Pancreas (tissue), 10 donors: ENCODE results near the gene CFAP74. TPM values are rescaled to one million over a fixed set of nuclear protein-coding genes. Genes with fewer than 3 reads are reported as not detected.

Experiments used
- ATAC-seq, 4 donors: fragments of 200-7000 bp; cut with Tn5 transposase; one replicate each; pipeline versions ENCODE4 v1.8.0 to v1.9.1; 2020; ENCODE audit warnings: mild to moderate bottlenecking in 4 of 4, moderate library complexity in 4 of 4
- DNase-seq, 6 donors: peaks; one replicate each; pipeline ENCODE4 v3.0.0-alpha.2; 2020
- FAIRE-seq: peaks from 2 replicates; lab custom pipeline; 2012; peaks lifted over from hg19 to GRCh38; lab: Jason Lieb, UNC
- H3K27ac ChIP-seq, 4 donors: fragments of 200-600 bp; sonication (generic); 1 replicate in 3 of 4; 2 replicates in 1 of 4; pipeline versions ENCODE4 v1.5.0 to v1.8.0; 2020
- H3K27me3 ChIP-seq, 4 donors: fragments of 200-600 bp; one replicate each; pipeline ENCODE4 v1.8.0; 2021
- H3K36me3 ChIP-seq, 3 donors: fragments of 200-600 bp; sonication (generic) in 1 of 3; one replicate each; pipeline versions ENCODE4 v1.5.0 to v1.8.0; 2020 to 2021
- H3K4me1 ChIP-seq, 3 donors: fragments of 200-600 bp; one replicate each; pipeline ENCODE4 v1.8.0; 2021
- H3K4me3 ChIP-seq, 4 donors: fragments of 200-600 bp; sonication (generic) in 2 of 4; one replicate each; pipeline versions ENCODE4 v1.5.0 to v1.8.0; 2020 to 2021
- H3K9me3 ChIP-seq, 4 donors: fragments of 200-600 bp; one replicate each; pipeline ENCODE4 v1.8.0; 2021
- WGBS, 2 donors: extraction: QIAGEN DNeasy Blood & Tissue Kit; methylation state at CpG; one replicate each; pipeline ENCODE4 v1.1.7; 2013; 5-methylcytosine and 5-hydroxymethylcytosine counted together
- intact Hi-C, 3 donors: fragments of 100-400 bp; cut with DNase I; formaldehyde crosslinking; loops; one replicate each; pipeline versions ENCODE4 v1.11.1 to v1.14.2; 2022
- polyA plus RNA-seq, 2 donors: library from polyadenylated mRNA; stranded (reverse); fragments of 200-250 nt; gene quantifications; one replicate each; pipeline ENCODE4 v1.2.3, GENCODE V29; 2013
- total RNA-seq, 6 donors: library from RNA; stranded (reverse); fragmentation: NEBNext Ultra II Directional in 4 of 6; extraction: Animal tissue kit (Norgen Biotek cat#: 25700) in 4 of 6; gene quantifications; one replicate each; pipeline versions ENCODE4 v1.2.1 to v1.2.4, GENCODE V29; 2021 to 2023
- TF ChIP-seq, protein P1 (sequence below), 4 donors: fragments of 200-600 bp; sonication (generic) in 3 of 4; IDR thresholded peaks; one replicate each; pipeline versions ENCODE4 v1.5.0 to v1.8.0; 2021; ENCODE audit warnings: antibody characterized with exemption in 4 of 4
- donor health status: healthy with polysubstance abuse.
- donor health status: DM: no; HTN: no; CAD: no; lungs with moderate emphysema.
- donor health status: DM: no; HTN: no; CAD: no.
- donor health status: control.
- donor health status: control.
- donor health status: Bipolar disorder and iron deficiency.
- donor health status: DM: yes; HTN: yes; CAD: no.
- donor health status: DM: no; HTN: no; CAD: no.
- donor health status: DM: no; HTN: no; CAD: no.
- donor health status: DM: yes; HTN: yes; CAD: no.

CFAP74 gene
- total and polyA plus RNA-seq, 8 donors = 0.08 to 0.16 TPM; not detected in 6

DNA sequence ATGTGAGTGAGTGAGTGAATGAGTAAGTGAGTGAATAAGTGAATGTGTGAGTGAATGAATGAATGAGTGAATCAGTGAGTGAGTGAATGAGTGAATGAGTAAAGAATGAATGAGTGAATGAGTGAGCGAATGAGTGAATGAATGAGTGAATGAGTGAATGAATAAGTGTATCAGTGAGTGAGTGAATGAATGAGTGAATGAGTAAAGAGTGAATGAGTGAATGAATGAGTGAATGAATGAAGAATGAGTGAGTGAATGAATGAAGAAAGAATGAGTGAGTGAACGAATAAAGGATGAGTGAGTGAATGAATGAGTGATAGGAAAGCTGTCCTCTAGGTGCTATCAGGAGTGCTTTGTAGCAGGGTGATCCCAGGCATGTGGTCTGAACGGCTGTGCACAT, 35.7 kb downstream of the CFAP74 start:
- no peak for DNase-seq
- H3K4me1 ChIP-seq = no peaks in the 10 kb centered on the region
- H3K27me3 ChIP-seq = no peaks in the 10 kb centered on the region
- no peak for FAIRE-seq
- no peak overlapping the region for H3K4me3 ChIP-seq
- intact Hi-C loops = loop anchor here in 1 of 3 donors (10.0 kb wide), 1 partner anchor 67 kb away; no protein-coding TSS in a partner anchor
- TF ChIP-seq, protein P1, sequence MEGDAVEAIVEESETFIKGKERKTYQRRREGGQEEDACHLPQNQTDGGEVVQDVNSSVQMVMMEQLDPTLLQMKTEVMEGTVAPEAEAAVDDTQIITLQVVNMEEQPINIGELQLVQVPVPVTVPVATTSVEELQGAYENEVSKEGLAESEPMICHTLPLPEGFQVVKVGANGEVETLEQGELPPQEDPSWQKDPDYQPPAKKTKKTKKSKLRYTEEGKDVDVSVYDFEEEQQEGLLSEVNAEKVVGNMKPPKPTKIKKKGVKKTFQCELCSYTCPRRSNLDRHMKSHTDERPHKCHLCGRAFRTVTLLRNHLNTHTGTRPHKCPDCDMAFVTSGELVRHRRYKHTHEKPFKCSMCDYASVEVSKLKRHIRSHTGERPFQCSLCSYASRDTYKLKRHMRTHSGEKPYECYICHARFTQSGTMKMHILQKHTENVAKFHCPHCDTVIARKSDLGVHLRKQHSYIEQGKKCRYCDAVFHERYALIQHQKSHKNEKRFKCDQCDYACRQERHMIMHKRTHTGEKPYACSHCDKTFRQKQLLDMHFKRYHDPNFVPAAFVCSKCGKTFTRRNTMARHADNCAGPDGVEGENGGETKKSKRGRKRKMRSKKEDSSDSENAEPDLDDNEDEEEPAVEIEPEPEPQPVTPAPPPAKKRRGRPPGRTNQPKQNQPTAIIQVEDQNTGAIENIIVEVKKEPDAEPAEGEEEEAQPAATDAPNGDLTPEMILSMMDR (IDR thresholded peaks at IDR 0.05) = no peak
- ATAC-seq = no peak
- H3K27ac ChIP-seq = no peak overlapping the region
- 50 to 61% methylated on average over 3 of the region's 3 CpGs for WGBS, 2 donors
- H3K36me3 ChIP-seq = no peaks in the 10 kb centered on the region
- H3K9me3 ChIP-seq = no peaks in the 10 kb centered on the region

DNA sequence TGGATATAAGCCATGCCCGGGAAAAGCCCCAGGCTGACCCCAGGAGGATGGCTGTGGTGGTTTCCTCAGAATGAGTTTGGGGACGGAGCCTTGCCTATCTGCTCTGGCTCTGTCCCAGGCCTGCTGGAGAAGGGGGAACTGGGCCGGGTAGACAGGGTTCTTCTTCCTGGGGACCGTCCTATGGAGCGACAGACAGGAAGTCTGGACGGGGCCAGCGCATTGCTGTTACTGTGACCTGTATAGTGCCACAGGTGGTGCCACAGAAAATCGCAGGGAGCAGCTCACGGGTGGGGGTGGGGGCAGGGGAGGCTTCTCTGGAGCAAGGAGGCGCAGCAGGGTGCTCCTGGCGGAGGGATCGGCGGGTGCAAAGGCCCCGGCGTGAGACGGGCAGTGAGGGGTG, 36.4 kb downstream of the CFAP74 start:
- no peak for FAIRE-seq
- 54 to 60% methylated on average over 14 to 16 of the region's 16 CpGs for WGBS, 2 donors
- intact Hi-C loops = loop anchor here in 1 of 3 donors (10.0 kb wide), 1 partner anchor 68 kb away; no protein-coding TSS in a partner anchor
- TF ChIP-seq, protein P1 (IDR thresholded peaks at IDR 0.05) = no peak
- Histone ChIP-seq H3K4me1 (no peaks in the 10 kb centered on the region), H3K4me3 (no peak overlapping the region), H3K27ac (no peak overlapping the region), H3K27me3 (no peaks in the 10 kb centered on the region), H3K36me3 (no peaks in the 10 kb centered on the region), H3K9me3 (no peaks in the 10 kb centered on the region)
- peak in 1 of 6 donors; percentile 20 for DNase-seq
- ATAC-seq = peak in 1 of 4 donors; percentile 24

DNA sequence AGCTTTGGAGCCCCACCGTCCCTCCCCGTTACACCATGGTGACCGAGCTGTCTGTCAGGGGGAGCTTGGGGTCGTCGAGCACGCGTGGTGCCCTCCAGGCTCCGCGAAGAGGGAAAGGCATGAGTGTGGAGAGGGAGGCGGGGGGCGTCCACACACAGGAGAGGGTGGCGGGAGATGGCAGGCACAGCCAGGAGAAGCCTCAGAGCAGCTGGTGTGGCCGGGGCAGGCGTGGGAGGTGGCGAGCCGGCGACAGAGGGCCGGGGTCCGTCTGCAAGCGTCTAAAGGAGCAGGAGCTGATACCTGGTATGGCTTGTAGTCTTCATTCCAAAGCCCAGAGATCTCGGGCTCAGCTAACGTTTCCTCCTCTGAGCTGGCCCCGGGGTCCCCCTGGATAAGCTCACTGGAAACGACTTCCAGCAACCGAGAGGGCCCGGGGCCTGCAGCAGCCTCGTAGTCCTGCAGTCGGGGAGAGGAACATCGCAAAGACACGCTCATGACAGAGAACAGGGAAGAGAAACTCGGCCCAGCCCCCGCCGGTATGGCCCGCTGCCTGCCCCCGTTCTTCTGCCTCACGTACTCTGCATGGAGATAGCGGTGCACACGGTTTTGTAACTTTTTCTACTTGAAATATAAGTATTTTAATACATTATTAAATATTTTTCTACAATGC, 37.4 kb downstream of the CFAP74 start:
- H3K27ac ChIP-seq = no peak overlapping the region
- intact Hi-C loops = loop anchor here in 1 of 3 donors (10.0 kb wide), 1 partner anchor 69 kb away; no protein-coding TSS in a partner anchor
- ATAC-seq (peak in 1 of 4 donors; percentile 36), FAIRE-seq (no peak), DNase-seq (peak in 1 of 6 donors; percentile 40)
- no peak overlapping the region for H3K4me3 ChIP-seq
- no peaks in the 10 kb centered on the region for H3K27me3 ChIP-seq
- H3K36me3 ChIP-seq = no peaks in the 10 kb centered on the region
- TF ChIP-seq, protein P1 (IDR thresholded peaks at IDR 0.05) = no peak
- WGBS, 2 donors = 44 to 50% methylated on average over 33 to 38 of the region's 38 CpGs
- no peaks in the 10 kb centered on the region for H3K9me3 ChIP-seq
- no peaks in the 10 kb centered on the region for H3K4me1 ChIP-seq

DNA sequence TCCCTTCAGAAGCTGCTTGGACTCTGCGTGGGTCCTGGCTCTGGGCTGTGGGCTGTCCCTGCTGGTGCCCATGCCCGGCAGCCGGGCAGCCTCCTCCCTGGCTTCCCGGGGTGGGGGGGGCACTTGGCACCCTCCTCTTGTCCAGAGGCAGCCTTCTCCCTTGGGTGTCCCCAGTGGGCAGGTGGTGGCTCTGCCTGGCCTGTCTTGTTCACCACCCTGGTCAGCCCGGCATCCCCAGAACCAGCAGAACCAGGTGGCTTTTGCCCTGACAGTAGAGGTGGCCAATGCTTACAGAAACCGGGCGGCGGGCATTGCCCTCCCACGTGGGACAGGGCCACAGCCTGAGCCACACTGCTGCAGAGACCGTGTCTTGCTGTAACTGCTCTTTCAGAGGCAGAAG, 38.0 kb downstream of the CFAP74 start:
- no peak overlapping the region for H3K27ac ChIP-seq
- intact Hi-C loops = loop anchor here in 1 of 3 donors (10.0 kb wide), 1 partner anchor 69 kb away; no protein-coding TSS in a partner anchor
- no peaks in the 10 kb centered on the region for H3K36me3 ChIP-seq
- H3K27me3 ChIP-seq = no peaks in the 10 kb centered on the region
- no peak for ATAC-seq
- no peak for FAIRE-seq
- no peak overlapping the region for H3K4me3 ChIP-seq
- no peaks in the 10 kb centered on the region for H3K4me1 ChIP-seq
- TF ChIP-seq, protein P1 (IDR thresholded peaks at IDR 0.05) = no peak
- no peaks in the 10 kb centered on the region for H3K9me3 ChIP-seq
- WGBS, 2 donors = 47 to 58% methylated on average over 10 of the region's 10 CpGs
- DNase-seq = peak in 1 of 6 donors; percentile 35

DNA sequence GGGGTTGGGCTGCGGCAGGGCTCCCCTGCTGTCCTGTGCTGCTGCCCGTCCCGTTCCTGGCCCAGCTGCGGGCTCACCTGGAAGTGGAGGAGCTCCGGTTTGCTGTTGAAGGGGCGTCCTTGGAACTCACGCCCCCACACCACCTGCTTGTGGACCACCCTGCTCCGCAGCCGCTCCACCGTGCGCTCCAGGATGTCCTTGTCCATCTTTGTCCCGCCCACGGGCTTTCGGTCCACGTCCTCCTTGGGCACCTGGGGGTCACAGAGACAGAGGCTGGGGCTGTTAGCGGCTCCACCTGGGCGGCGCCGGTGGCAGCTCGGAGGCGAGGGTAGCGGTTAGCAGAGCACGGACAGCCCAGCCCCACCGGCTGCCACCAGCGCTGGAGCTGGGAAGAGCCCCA, 38.8 kb downstream of the CFAP74 start:
- Histone ChIP-seq H3K9me3 (no peaks in the 10 kb centered on the region), H3K27ac (no peak overlapping the region), H3K36me3 (no peaks in the 10 kb centered on the region), H3K27me3 (no peaks in the 10 kb centered on the region), H3K4me3 (no peak overlapping the region), H3K4me1 (no peaks in the 10 kb centered on the region)
- no peak for ATAC-seq
- DNase-seq = peak in 1 of 6 donors; percentile 51
- 59 to 69% methylated on average over 25 of the region's 25 CpGs for WGBS, 2 donors
- no peak for FAIRE-seq
- TF ChIP-seq, protein P1 (IDR thresholded peaks at IDR 0.05) = no peak
- intact Hi-C loops = loop anchor here in 1 of 3 donors (10.0 kb wide), 1 partner anchor 70 kb away; no protein-coding TSS in a partner anchor
